Measurements from ENCODE around the gene CRIP3.

- no peak for TF ChIP-seq EP300 (IDR thresholded peaks at IDR 0.05)
- TF ChIP-seq, protein P1, sequence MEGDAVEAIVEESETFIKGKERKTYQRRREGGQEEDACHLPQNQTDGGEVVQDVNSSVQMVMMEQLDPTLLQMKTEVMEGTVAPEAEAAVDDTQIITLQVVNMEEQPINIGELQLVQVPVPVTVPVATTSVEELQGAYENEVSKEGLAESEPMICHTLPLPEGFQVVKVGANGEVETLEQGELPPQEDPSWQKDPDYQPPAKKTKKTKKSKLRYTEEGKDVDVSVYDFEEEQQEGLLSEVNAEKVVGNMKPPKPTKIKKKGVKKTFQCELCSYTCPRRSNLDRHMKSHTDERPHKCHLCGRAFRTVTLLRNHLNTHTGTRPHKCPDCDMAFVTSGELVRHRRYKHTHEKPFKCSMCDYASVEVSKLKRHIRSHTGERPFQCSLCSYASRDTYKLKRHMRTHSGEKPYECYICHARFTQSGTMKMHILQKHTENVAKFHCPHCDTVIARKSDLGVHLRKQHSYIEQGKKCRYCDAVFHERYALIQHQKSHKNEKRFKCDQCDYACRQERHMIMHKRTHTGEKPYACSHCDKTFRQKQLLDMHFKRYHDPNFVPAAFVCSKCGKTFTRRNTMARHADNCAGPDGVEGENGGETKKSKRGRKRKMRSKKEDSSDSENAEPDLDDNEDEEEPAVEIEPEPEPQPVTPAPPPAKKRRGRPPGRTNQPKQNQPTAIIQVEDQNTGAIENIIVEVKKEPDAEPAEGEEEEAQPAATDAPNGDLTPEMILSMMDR (IDR thresholded peaks at IDR 0.05), result no peak
- TF ChIP-seq POLR2AphosphoS5 (IDR thresholded peaks at IDR 0.05), result no peak
Observed at GRCh38 chr6:43347021-43347420, 38.4 kb upstream of the CRIP3 start.
